ENCODE data around the gene SERGEF.

SERGEF gene

DNA sequence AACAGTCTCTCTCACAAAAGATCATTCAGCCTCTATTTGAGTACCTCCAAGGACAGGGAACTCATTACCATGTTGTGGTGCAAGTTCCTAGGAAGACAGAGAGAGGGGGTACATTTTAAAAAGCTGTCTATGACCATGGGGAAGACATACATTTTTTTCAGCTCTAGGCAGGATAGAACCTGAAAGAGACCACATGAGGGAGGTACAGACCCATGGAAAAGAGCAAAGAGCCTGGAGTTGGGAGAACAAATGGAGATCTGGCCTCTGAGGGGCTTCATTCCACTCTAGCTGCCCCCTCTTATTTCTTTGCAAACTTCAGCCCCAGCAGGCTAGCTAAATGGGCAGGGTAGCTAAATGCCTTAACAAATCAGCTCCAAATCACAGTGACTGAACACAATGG, 241.9 kb downstream of the SERGEF start:
- Histone ChIP-seq H3K27me3 (no peaks in the 10 kb centered on the region), H3K36me3 (no peaks in the 10 kb centered on the region), H3K4me1 (ENCODE audit: control insufficient read depth in 1 of 2, insufficient read depth in 1 of 2, low read depth in 1 of 2, low read length in 1 of 2) (no peaks in the 10 kb centered on the region), H3K9me3 (no peaks in the 10 kb centered on the region), H3K27ac (no peak overlapping the region), H3K4me3 (ENCODE audit: low read depth in 1 of 2, low read length in 1 of 2) (no peak overlapping the region)
- TF ChIP-seq, protein P1, sequence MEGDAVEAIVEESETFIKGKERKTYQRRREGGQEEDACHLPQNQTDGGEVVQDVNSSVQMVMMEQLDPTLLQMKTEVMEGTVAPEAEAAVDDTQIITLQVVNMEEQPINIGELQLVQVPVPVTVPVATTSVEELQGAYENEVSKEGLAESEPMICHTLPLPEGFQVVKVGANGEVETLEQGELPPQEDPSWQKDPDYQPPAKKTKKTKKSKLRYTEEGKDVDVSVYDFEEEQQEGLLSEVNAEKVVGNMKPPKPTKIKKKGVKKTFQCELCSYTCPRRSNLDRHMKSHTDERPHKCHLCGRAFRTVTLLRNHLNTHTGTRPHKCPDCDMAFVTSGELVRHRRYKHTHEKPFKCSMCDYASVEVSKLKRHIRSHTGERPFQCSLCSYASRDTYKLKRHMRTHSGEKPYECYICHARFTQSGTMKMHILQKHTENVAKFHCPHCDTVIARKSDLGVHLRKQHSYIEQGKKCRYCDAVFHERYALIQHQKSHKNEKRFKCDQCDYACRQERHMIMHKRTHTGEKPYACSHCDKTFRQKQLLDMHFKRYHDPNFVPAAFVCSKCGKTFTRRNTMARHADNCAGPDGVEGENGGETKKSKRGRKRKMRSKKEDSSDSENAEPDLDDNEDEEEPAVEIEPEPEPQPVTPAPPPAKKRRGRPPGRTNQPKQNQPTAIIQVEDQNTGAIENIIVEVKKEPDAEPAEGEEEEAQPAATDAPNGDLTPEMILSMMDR (IDR thresholded peaks at IDR 0.05): no peak

DNA sequence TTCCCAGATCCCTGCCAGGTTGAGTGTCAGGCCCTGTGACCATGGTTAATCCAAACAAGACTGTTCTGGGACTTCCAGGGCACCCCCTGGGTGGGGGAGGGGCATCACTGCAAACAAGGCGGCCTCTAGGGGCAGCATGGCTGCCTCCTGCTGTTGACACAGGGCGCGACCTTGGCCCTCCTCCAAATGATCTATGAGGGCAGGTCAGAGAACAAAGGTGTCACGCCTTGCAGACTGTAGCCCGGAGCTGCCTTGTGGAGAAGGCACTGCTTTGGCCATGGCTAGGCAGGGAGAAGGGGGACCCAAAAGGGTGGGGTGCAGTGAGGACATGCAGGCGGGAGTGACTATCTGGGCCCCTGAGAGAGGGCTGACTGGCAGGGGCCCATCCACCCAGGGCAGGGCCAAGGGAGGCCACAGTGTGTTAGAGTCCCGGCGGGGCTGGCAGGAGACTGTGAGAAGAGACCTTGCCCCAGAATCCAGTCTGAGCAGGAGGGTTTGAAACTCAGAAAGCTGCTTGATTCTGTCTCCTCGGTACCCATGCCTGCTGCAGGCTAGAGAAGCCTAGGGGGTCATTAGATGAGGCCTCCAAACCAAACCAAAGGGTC, 242.7 kb downstream of the SERGEF start:
- H3K27me3 ChIP-seq: no peaks in the 10 kb centered on the region
- no peaks in the 10 kb centered on the region for H3K36me3 ChIP-seq
- no peak overlapping the region for H3K4me3 ChIP-seq (ENCODE audit: low read depth in 1 of 2, low read length in 1 of 2)
- no peaks in the 10 kb centered on the region for H3K4me1 ChIP-seq (ENCODE audit: control insufficient read depth in 1 of 2, insufficient read depth in 1 of 2, low read depth in 1 of 2, low read length in 1 of 2)
- TF ChIP-seq, protein P1 (IDR thresholded peaks at IDR 0.05): no peak
- no peaks in the 10 kb centered on the region for H3K9me3 ChIP-seq
- no peak overlapping the region for H3K27ac ChIP-seq

DNA sequence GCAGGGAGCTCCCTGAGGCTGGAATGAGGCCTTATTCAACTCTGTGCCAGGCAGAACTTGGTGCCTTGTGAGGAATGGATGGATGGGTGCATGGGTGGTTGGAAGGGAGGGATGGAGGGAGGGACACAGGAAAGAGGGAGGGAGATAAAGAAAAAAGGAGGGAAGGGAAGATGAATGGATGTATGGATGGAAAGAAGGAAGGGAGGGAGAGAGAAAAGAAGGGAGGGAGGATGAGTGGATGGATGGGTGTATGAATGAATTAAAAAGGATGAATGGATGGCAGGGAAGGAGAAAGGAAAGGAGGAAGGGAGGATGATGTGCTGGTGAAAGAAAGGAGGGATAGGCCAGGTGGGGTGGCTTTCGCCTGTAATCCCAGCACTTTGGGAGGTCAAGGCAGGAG, 243.6 kb downstream of the SERGEF start:
- no peak overlapping the region for H3K27ac ChIP-seq
- no peak overlapping the region for H3K4me3 ChIP-seq (ENCODE audit: low read depth in 1 of 2, low read length in 1 of 2)
- no peaks in the 10 kb centered on the region for H3K9me3 ChIP-seq
- no peaks in the 10 kb centered on the region for H3K4me1 ChIP-seq (ENCODE audit: control insufficient read depth in 1 of 2, insufficient read depth in 1 of 2, low read depth in 1 of 2, low read length in 1 of 2)
- TF ChIP-seq, protein P1 (IDR thresholded peaks at IDR 0.05): no peak
- no peaks in the 10 kb centered on the region for H3K27me3 ChIP-seq
- H3K36me3 ChIP-seq: no peaks in the 10 kb centered on the region

DNA sequence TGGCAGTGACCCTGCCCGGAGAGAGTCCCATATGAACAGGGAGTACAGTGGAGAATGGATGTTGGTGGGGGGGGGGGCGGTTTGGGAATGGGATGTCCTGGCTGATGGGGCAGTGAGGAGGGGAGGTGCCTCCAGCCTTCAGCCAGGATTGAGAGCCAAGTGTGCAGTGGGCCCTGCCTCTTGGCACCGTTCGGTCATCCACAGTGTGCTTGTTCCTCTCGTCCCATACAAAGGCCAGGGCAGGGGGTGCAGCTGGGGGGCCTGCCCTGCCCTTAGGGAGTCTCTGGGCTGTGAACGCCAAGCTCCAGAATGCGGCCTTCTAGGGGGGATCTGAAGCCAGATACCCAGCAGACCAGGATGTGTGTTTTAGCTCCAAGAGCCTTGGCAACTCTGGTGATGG, 244.3 kb downstream of the SERGEF start:
- TF ChIP-seq, protein P1 (IDR thresholded peaks at IDR 0.05): no peak
- Histone ChIP-seq H3K27ac (no peak overlapping the region), H3K36me3 (no peaks in the 10 kb centered on the region), H3K4me1 (ENCODE audit: control insufficient read depth in 1 of 2, insufficient read depth in 1 of 2, low read depth in 1 of 2, low read length in 1 of 2) (no peaks in the 10 kb centered on the region), H3K4me3 (ENCODE audit: low read depth in 1 of 2, low read length in 1 of 2) (no peak overlapping the region), H3K27me3 (no peaks in the 10 kb centered on the region), H3K9me3 (no peaks in the 10 kb centered on the region)

DNA sequence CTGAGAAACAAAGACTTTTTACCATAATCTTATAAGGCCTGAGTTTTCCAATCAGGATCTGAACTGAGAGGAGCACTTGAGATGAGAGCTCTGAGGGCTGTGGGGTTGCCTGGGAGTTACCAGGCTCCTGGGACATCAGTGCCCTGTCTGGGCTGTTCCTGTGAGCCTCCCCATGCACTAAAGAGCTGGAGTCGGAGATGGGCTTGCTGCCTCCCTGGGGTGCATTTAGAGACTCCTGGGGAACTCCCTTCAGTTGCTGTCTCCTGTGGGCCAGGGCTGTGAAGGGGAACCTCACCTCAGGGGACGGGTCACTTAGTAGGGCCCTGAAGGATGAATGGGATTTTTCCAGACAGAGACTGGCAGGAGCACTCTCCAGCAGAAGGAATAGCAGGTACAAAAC, 244.9 kb downstream of the SERGEF start:
- Histone ChIP-seq H3K36me3 (no peaks in the 10 kb centered on the region), H3K27me3 (no peaks in the 10 kb centered on the region), H3K9me3 (no peaks in the 10 kb centered on the region), H3K4me1 (ENCODE audit: control insufficient read depth in 1 of 2, insufficient read depth in 1 of 2, low read depth in 1 of 2, low read length in 1 of 2) (no peaks in the 10 kb centered on the region), H3K27ac (no peak overlapping the region), H3K4me3 (ENCODE audit: low read depth in 1 of 2, low read length in 1 of 2) (no peak overlapping the region)
- TF ChIP-seq, protein P1 (IDR thresholded peaks at IDR 0.05): no peak
